Retinal pigment epithelial cell (primary cell): ENCODE data around the gene CEP104.

Source experiments
- DNase-seq: peaks from one replicate; pipeline ENCODE4 v3.0.0-alpha.2; 2010; ENCODE audit warnings: low read depth
- H3K4me3 ChIP-seq: 2 replicates; pipeline ENCODE4 v1.5.1; 2011; ENCODE audit warnings: mild to moderate bottlenecking, low read length, control low read depth, moderate library complexity
- CTCF ChIP-seq: conservative IDR thresholded peaks from 2 replicates; pipeline ENCODE4 v1.5.1; 2011; ENCODE audit warnings: low read depth, low read length, control low read depth, inconsistent platforms

Gene CEP104

GRCh38 chr1:3886106-3886670 lies 29.2 kb upstream of the CEP104 start:
- DNase-seq = no peak
- no peak for TF ChIP-seq CTCF
- no peak overlapping the region for H3K4me3 ChIP-seq

- TF ChIP-seq CTCF = no peak
- no peak for DNase-seq
- H3K4me3 ChIP-seq = no peak overlapping the region
Measured at GRCh38 chr1:3885611-3886010, 28.6 kb upstream of the CEP104 start.

- no peak for TF ChIP-seq CTCF
- H3K4me3 ChIP-seq = no peak overlapping the region
- DNase-seq = no peak
Measured at GRCh38 chr1:3884966-3885365, 28.0 kb upstream of the CEP104 start.

GRCh38 chr1:3883194-3883925 lies 26.3 kb upstream of the CEP104 start:
- DNase-seq = no peak
- H3K4me3 ChIP-seq = no peak overlapping the region
- no peak for TF ChIP-seq CTCF

- no peak for DNase-seq
- H3K4me3 ChIP-seq = no peak overlapping the region
- TF ChIP-seq CTCF = no peak
Measured at GRCh38 chr1:3881193-3881480, 24.1 kb upstream of the CEP104 start.

- DNase-seq = no peak
- H3K4me3 ChIP-seq = no peak overlapping the region
- TF ChIP-seq CTCF = no peak
Measured at GRCh38 chr1:3880429-3881192, 23.6 kb upstream of the CEP104 start.
